Calu3 (cell line): ENCODE measurements around the gene CLDN22. TPM values are rescaled to one million over a fixed set of nuclear protein-coding genes. Genes with fewer than 3 reads are reported as not detected.

ENCODE experiments used
- Bru-seq: library from RNA; stranded (reverse); fragments of 400-500 nt; gene quantifications from one replicate; lab custom pipeline; 2021; lab: Mats Ljungman, UMichigan
- BruChase-seq, 2 experiments: library from RNA; stranded (reverse); fragments of 400-500 nt; gene quantifications; one replicate each; lab custom pipeline; 2021; lab: Mats Ljungman, UMichigan
- BruUV-seq: library from RNA; stranded (reverse); fragments of 400-500 nt; replicated peaks from 2 replicates; lab custom pipeline; 2021; lab: Mats Ljungman, UMichigan
- CTCF ChIA-PET: fragments of 300-600 bp; sonication (Branson Sonifier 250); formaldehyde crosslinking; loops from one replicate; lab custom pipeline; 2022; ENCODE audit warnings: antibody characterized with exemption; lab: Charles Lee
- DNase-seq: peaks from one replicate; pipeline ENCODE4 v3.0.0; 2022
- H3K27ac Mint-ChIP-seq: one replicate; pipeline ENCODE4 v1.8.0; 2022; ENCODE audit warnings: mixed read lengths; ENCODE audit not compliant: unreplicated experiment
- H3K27me3 Mint-ChIP-seq: one replicate; pipeline ENCODE4 v1.8.0; 2022; ENCODE audit warnings: mixed read lengths; ENCODE audit not compliant: unreplicated experiment
- H3K36me3 Mint-ChIP-seq: one replicate; pipeline ENCODE4 v1.8.0; 2022; ENCODE audit warnings: mild to moderate bottlenecking, moderate library complexity, mixed read lengths; ENCODE audit not compliant: insufficient read depth, unreplicated experiment
- H3K4me1 Mint-ChIP-seq: one replicate; pipeline ENCODE4 v1.8.0; 2022; ENCODE audit warnings: mild to moderate bottlenecking, low read depth, mixed read lengths; ENCODE audit not compliant: unreplicated experiment
- H3K4me3 Mint-ChIP-seq: one replicate; pipeline ENCODE4 v1.8.0; 2022; ENCODE audit warnings: mild to moderate bottlenecking, low read depth, moderate library complexity, mixed read lengths; ENCODE audit not compliant: unreplicated experiment
- H3K9me3 Mint-ChIP-seq: one replicate; pipeline ENCODE4 v1.8.0; 2022; ENCODE audit warnings: low read depth, mixed read lengths; ENCODE audit not compliant: unreplicated experiment
- intact Hi-C: fragments of 100-400 bp; cut with micrococcal nuclease; formaldehyde crosslinking; loops from one replicate; pipeline ENCODE4 v1.10.0; 2022; ENCODE audit not compliant: unreplicated experiment
- long read RNA-seq: library from polyadenylated mRNA; stranded (forward); transcript quantifications from one replicate; pipeline ENCODE4 v2.0.0, GENCODE V29; 2022
- total RNA-seq: library from RNA; stranded (reverse); gene quantifications from 2 replicates; pipeline ENCODE4 v1.2.3, GENCODE V29; 2022
- TF ChIP-seq, protein P1 (sequence below): fragments of 200-600 bp; IDR thresholded peaks from one replicate; pipeline ENCODE4 v1.8.0; 2022; ENCODE audit warnings: antibody characterized with exemption; ENCODE audit not compliant: unreplicated experiment

CLDN22 gene
- total RNA-seq (not detected in 2 replicates), Bru-seq, nascent RNA (percentile 15 among the genes with signal in this experiment), BruChase-seq, experiment 1, labeled RNA remaining after a 6-hour chase (percentile 15 among the genes with signal in this experiment), BruChase-seq, experiment 2, labeled RNA remaining after a 2-hour chase (percentile 15 among the genes with signal in this experiment)
- long read RNA-seq, result 0 reads

DNA sequence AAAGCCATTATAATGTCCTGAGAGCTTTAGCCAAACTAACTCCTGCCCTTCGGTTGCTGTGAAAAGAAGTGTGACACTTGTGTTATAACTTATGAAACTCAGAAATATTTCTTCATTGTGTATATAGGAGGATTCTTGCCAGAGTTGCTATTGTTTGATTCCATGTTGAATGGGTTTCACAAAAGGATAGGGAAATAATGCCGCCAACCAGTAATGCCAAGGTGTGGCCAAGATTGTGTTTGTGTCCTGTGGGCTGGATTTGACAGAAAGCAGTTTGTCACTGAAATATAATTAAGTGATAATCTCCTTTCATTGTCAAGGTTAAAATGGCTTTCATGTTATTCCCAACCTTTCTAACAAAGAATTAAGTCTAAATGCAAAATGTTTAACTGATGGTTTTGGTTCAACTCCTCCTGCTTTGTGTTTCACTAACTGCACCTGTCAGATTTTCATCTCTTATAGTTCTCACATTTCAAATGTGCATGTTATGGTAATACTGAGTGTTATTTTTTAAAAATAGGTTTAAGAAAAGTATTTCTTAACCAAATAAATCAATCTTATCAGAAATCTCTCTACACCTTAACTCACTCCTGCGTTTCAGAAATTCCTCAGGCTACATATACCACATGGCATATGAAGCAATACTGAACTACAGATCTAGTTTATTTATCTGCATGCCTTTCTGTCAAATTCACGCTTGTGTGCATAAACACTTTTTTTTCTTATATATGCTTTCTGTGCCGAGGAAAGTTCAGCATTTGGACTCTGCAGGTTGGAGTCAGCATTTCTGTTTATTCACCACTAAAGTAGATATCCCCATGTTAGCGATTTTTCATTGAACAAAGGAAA is at the start of gene CLDN22:
TSS of gene CLDN22 (minus strand) at position 66 of the 849 bp plus-strand sequence. CDS start at position 8, 58 bp downstream.
- Mint-ChIP-seq H3K4me3 (no peak within 1 kb of the TSS), H3K36me3 (no peaks in the 10 kb centered on the region), H3K27me3 (no peaks in the 10 kb centered on the region), H3K9me3 (no peaks in the 10 kb centered on the region), H3K27ac (no peak within 1 kb of the TSS), H3K4me1 (no peaks in the 10 kb centered on the region)
- BruUV-seq, result no TSS peak
- CTCF ChIA-PET, result no interaction called here
- intact Hi-C loops, result no loop called here
- DNase-seq, result no peak
- TF ChIP-seq, protein P1, sequence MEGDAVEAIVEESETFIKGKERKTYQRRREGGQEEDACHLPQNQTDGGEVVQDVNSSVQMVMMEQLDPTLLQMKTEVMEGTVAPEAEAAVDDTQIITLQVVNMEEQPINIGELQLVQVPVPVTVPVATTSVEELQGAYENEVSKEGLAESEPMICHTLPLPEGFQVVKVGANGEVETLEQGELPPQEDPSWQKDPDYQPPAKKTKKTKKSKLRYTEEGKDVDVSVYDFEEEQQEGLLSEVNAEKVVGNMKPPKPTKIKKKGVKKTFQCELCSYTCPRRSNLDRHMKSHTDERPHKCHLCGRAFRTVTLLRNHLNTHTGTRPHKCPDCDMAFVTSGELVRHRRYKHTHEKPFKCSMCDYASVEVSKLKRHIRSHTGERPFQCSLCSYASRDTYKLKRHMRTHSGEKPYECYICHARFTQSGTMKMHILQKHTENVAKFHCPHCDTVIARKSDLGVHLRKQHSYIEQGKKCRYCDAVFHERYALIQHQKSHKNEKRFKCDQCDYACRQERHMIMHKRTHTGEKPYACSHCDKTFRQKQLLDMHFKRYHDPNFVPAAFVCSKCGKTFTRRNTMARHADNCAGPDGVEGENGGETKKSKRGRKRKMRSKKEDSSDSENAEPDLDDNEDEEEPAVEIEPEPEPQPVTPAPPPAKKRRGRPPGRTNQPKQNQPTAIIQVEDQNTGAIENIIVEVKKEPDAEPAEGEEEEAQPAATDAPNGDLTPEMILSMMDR, result no peak

DNA sequence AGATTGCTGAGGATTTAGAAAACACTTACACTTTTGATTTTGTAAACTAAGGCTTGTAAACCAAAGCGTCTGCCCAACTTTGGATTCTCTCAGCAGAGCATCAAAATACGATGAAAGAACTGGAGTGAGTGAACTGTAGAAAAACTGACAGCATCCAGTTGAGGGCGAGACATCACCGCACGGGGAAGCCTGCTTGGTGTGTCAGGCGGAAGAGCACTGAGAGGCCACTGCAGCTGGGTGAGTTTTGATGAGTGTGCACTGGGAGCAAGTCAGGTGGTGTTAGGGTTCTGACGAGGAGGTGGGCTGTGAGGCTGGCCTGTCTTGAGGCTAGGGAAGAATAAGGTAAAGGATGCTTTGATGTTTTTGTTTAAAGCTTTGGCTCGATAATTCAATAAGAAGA is 49.0 kb upstream of the CLDN22 start:
- TF ChIP-seq, protein P1, result no peak
- BruUV-seq, result no TSS peak
- Mint-ChIP-seq H3K36me3 (no peaks in the 10 kb centered on the region), H3K27me3 (no peaks in the 10 kb centered on the region), H3K27ac (no peak overlapping the region), H3K4me1 (no peaks in the 10 kb centered on the region), H3K9me3 (peaks cover 3% of the 10 kb centered on the region), H3K4me3 (no peak overlapping the region)
- intact Hi-C loops, result no loop called here
- CTCF ChIA-PET, result no interaction called here
- DNase-seq, result no peak

DNA sequence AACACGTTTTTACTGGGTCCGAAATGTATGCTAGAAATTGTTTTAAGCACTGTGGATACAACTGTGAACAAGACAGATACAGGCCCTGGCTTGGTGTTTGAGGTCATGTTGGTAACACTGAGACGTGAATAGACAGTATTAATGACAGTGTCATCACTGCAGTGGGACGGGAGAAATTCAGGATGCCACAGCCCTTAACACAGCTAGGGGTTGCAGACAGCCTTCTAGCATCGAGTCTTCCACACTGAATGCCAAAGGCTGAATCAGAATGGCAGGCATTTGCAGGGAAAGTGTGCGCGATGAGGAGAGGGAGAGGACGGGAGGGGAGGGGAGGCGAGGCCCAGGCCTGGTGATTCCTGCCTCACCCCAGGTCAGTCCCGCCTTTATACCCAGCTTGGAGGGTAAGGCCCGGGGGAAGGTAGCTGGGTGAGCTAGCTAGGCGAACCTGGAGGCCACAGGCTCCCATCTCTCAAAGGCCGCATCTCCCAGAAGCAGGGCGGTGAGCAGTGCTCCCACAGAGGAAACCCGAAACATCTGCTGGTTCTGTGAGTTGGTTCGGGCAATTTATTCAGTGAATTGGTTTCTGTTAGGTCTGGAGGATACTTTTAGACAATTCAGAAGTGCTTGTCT is 46.2 kb upstream of the CLDN22 start:
- Mint-ChIP-seq H3K4me1 (no peaks in the 10 kb centered on the region), H3K27ac (no peak overlapping the region), H3K4me3 (no peak overlapping the region), H3K36me3 (no peaks in the 10 kb centered on the region), H3K27me3 (no peaks in the 10 kb centered on the region), H3K9me3 (no peaks in the 10 kb centered on the region)
- TF ChIP-seq, protein P1, result no peak
- DNase-seq, result no peak
- BruUV-seq, result no TSS peak
- intact Hi-C loops, result no loop called here
- CTCF ChIA-PET, result interaction anchor here (0.6 kb wide), 1 partner anchor 53 kb away, joined by 4 read pairs; no protein-coding TSS in a partner anchor

DNA sequence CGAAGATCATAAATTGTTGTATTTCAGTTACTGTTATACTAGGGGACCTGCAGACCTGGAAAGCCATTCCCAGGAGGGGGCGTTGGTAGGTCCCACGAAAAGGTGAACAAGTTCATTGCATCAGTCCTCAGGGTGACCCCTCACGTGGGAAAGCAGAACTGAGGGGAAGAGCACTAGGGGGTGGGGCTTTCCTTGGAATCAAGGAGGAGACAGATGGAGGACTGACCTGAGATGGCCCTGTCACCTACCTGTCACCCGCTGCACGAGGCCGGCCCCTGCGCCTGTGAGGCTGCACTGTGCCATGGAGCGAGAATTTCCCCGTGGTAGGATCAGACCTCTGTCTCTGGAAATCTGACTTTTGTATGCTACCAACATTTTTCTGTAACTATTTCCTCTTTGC is 43.9 kb upstream of the CLDN22 start:
- BruUV-seq, result no TSS peak
- Mint-ChIP-seq H3K27ac (no peak overlapping the region), H3K4me1 (no peaks in the 10 kb centered on the region), H3K27me3 (no peaks in the 10 kb centered on the region), H3K9me3 (no peaks in the 10 kb centered on the region), H3K4me3 (no peak overlapping the region), H3K36me3 (no peaks in the 10 kb centered on the region)
- TF ChIP-seq, protein P1, result no peak
- CTCF ChIA-PET, result no interaction called here
- no peak for DNase-seq
- intact Hi-C loops, result no loop called here
